ENCODE measurements around the gene AFAP1L2.

Gene AFAP1L2

DNA sequence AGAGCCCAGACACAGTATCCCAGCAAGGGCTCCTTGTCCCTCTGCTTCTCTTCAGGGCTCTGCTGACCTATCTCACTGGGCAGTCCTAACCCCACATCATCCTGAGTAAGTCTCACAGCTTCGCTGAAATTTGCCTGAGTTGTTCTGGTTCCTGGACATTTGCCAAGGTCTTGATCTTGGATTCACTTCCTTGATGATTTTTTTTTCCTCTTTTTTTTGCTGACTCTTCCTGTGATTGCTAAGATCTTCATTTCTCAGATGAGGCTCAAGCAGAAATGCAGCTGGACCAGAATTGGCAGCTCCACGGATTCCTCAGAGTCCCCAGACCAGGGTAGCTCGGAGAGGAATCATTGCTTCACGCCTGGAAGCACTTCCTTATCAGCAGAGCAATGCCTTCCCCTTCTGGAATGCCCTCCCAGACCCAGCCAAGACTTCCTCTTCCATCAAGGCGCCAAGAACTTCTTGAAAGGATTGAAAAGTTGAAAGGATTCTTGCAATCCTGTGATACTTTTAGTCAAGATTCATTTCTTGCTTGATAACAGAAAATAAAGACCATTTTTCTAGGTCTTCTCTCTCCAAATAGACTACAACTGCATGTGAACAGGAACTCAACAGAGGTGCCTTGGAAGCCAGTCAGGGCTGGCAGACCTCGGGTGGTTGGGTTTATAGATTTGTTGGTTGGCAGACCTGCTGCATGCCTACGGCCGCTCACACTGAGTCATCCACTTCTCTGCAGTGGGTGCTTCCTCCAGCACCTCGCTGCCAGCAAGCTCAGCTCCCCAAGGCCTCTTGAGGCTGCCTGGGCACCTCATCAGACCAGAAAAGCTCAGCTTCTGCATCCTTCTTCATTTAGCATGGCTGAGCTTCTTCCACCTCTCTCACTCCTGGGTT lies 8.8 kb upstream of the AFAP1L2 start:
- DNase-seq (ENCODE audit: low read depth), result no peak

DNA sequence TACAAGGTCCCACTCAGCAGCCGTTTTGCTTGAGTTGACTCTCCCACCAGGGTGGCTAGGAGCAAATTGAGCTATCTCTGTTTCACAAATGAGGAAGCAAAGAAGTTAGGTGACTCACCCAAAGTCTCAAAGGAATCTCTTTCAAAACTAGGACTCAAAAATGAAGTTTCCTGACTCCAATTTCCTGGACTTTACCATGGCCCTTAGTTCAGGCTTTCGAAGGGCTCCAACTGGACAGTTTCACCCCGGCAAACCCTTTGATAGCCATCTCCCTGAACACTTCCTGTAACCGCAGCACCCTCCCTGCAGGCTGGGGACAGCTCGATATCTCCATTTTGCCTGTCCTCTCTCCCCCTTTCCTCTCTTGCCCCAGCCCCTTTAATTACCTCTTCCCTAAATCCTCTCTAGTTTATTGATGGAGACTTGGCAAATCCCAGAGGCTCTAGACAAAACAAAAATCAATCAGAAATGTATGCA lies 4.7 kb upstream of the AFAP1L2 start:
- DNase-seq (ENCODE audit: low read depth), result no peak

DNA sequence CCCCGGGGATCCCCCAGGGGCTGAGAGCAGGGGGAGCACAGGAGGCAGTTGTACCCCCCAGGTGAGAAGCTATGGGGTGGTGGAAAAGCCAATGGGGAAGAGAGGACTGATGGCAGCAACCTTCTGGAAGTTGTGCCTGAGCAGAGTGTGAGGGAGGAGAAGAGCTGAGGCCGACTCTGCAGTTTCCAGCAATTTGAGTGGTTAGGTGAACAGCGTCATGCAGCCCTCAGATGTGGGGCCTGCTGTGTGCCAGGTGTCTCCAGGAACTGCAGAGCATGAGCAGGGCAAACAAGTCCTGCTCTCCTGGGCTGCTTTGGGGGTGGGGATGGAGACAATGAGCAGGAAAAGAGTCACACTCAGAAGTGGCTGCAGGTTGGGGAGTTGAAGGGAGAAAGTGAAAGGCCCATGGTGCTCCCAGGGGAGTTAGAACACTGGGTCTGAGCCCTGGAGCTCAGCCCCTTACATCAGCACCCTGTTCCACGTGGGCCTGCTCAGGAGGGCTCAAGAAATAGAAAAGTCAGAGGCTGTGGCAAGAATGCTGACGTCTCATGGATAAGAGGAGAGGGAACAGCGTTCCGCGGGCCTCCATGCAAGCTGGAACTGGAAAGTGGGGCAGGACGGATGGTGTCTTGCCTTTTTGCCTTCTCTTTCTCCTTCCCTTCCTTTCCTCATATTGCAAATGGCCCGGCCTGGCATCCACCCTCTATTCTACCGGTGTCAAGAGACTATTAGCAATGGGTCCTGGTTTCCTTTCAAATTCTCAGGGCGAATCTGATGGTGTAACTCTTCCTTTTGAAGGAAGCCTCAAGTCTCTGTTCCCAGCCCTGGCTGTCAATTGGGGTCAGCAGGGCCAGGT lies 4.0 kb upstream of the AFAP1L2 start:
- no peak for DNase-seq (ENCODE audit: low read depth)

DNA sequence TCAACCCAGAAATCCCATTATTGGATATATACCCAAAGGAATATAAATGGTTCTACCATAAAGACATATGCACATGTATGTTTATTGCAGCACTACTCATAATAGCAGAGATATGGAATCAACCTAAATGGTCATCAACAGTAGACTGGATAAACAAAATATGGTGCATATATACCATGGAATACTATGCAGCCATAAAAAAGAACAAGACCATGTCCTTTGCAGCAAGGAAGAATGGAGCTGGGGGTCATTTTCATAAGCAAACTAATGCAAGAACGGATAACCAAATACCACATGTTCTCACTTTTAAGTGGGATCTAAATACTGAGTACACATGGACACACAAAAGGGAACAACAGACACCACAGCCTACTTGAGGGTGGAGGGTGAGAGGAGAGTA lies 2.2 kb upstream of the AFAP1L2 start:
- DNase-seq (ENCODE audit: low read depth), result no peak

DNA sequence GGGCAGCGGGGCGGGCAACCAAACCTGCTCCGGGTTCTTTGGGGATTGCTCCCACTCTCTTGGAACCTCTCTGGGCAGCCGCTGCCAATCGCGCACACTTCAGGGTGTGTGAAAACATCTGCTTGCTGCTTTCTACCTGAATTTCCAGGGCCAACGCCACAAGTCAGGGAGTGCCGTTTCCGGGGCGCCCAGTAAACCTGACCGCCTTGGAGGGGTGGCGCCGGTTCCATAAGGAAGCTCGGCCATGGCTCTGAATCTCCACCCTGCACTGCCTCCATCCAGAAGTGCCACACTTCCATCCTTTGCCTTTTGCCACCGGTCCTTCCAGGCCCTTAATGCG lies 679 bp upstream of the AFAP1L2 start:
- no peak for DNase-seq (ENCODE audit: low read depth)

DNA sequence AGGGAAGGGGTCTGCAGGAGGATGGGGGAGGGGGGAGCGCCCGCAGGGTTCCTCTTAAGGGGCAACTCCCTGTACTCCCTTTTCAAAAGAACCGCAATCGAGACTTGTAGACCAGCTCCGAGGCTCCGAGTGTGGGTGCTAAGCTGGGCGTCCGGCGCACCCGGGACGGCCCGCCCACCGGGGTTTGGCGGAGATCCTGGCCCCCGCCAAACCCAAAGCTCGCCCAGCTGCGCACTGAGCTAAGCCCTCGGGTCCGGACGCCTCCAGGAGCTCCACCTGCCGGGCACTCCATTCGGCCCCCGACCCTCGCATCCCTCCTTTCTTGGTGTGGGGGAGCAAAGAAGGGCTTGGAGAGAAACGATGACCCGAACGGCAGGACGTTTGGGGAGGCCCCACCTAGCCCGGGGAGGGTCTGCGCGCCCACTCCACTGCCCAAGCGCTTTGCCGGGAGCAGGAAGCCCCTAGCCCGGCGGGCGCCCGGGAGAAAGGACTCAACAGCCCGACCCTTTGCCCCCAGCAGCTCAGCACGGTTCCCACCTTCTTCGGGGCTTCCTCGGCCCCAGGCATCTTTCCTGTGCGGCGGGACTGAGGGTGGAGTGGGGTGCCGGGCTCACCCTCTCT lies 651 bp downstream of the AFAP1L2 start:
- DNase-seq (ENCODE audit: low read depth), result no peak

DNA sequence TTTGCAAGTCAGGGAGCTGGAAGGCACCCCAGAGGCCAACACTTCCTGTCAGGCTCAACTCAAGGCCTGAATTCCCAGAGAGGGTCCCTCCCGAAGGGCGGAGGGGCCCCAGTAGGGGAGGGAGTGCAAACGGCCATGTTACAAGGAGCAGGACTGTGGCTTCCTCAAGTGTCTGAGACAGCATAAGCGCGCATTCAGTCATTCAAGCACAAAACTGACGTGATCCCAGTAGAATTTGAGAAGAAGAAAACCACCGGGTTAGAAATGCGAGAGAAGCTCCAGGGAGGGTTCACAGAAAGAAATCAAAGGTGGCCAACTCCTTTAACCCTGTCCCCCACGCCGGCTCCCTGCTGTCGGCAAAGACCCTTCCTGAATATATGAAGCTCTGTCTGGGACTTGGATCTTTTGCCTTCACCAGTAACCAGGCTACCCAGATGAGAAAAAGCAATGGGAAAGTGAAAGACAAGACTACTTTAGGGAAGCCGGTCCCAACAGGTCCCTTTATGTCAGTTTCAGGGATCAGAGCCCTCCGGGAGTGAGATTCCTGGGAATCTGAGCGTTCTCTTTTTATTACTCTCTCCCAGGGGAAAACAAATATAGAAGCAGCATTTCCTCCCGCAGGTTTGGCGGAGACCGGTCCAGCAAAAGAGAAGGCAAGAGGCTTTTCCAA lies 1.3 kb downstream of the AFAP1L2 start:
- DNase-seq (ENCODE audit: low read depth), result no peak

- DNase-seq (ENCODE audit: low read depth), result no peak
Measured at GRCh38 chr10:114402233-114402632, 2.1 kb downstream of the AFAP1L2 start.

- DNase-seq (ENCODE audit: low read depth), result no peak
Measured at GRCh38 chr10:114401195-114401791, 3.0 kb downstream of the AFAP1L2 start.

DNA sequence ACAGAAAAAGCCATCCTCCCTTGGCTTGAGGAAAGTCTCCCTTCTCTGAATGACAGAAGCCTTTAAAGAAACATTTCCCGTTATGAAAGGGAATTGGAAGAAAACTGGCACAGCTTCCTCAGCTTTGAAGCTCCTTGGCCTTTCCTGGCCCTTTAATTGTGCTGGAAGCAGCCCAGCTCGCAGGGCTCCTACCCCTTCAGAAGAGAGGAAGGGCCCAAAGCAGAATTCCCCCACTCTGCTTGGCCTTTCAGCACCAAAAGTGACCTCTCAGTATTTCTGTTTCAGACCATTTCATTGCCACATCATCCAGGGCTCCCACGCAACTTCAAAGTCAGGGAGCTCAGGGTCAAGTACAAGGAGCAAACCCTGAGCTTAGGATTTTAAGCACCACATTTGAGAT lies 4.2 kb downstream of the AFAP1L2 start:
- DNase-seq (ENCODE audit: low read depth), result no peak

DNA sequence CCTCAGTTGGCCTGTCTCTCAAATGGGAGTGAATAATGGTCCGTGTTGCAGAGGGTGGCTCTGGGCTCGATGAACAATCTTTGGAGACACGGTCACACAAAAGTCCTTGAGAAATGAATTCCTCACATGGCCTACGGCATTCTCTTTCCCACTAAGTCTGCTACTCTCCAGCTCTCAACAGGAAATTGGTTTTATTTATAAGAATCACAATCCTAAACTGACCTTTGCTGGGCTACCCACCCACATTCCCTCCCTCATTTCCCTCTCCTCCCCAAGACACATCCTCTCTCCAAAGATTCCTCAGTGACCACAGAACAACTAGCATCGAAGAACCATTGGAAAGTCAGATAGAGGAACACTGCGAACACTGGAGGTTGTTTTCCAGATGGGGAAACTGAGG lies 4.7 kb downstream of the AFAP1L2 start:
- DNase-seq (ENCODE audit: low read depth), result no peak

DNA sequence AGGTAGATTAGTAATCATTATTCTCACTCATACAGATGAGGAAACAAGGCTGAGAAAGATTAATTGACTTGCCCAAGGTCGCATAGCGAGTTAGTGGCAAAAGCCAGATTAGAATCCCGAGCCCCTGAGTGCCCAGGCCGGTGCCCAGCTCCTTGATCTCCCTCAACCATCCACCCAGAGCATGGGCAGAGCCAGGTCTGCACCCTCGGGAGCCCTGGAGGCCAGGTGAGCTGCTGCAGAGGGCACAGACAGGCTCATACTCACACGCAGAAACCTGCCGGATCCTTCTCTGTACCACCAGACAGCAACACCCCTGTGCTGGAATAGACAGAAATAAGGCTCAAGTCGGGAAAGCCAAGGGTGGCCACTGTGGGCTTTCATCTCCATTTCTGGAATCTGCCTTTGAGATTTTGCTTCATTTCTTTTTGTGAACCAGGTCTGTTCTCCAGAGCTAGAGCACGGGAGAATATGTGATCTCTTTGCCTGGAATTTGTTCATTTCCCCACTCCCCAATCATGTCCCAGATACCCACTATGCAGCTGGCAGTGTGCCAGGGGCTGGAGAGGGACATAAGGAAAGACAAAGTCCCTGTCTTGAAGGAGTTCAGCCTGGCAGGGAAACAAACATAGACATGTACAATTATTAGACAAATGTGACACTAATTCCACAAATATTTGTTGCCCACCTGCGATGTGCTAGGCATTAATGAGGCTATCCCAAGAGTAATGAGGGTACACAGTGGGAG lies 5.5 kb downstream of the AFAP1L2 start:
- DNase-seq (ENCODE audit: low read depth), result no peak

DNA sequence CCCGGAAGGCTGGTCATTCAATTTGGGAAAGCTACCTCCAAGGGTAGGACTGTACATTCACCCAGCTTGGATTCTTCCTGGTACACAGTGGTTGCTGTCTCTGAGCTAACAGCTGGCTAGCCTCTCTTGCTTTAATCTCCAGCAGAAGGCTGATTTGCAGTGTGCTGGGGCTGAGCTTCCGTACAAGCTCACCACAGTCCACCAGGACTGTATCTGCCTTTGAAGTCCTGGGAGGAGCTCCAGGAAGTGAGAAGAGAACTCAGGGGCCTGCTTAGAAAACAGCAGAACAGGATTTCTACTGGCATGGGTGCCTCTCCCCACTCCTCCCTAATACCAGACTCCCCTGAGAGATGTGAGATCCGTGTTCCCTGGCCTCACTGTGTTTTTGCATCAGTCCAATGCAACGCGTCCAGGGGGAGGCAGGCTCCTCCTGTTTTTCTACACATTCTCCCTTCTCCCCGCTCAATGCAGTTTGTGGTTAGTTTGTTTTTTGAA lies 6.6 kb downstream of the AFAP1L2 start:
- DNase-seq (ENCODE audit: low read depth), result no peak

DNA sequence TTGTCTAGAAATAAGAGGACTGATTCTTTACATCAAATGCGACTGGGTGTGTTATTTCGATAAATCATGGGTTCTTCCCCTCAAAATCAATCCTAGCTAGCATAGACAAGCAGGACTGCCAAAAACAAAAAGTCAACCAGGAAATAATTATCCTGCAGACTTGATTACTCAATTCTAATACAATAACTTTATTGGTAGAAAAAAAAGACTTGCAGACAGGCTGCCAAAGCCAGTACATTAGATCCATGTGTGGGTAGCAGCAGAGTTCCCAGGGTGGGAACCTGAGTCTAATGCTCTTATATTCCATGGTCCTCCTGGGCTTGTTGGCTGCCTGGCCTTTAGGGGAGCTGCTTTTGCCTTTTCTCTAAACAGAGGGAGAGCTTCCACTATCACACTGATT lies 7.8 kb downstream of the AFAP1L2 start:
- DNase-seq (ENCODE audit: low read depth), result no peak

- no peak for DNase-seq (ENCODE audit: low read depth)
Measured at GRCh38 chr10:114395366-114396022, 8.8 kb downstream of the AFAP1L2 start.

GRCh38 chr10:114394531-114394930 lies 9.8 kb downstream of the AFAP1L2 start:
- DNase-seq (ENCODE audit: low read depth), result no peak

- DNase-seq (ENCODE audit: low read depth), result no peak
Measured at GRCh38 chr10:114393886-114394285, 10.4 kb downstream of the AFAP1L2 start.

DNA sequence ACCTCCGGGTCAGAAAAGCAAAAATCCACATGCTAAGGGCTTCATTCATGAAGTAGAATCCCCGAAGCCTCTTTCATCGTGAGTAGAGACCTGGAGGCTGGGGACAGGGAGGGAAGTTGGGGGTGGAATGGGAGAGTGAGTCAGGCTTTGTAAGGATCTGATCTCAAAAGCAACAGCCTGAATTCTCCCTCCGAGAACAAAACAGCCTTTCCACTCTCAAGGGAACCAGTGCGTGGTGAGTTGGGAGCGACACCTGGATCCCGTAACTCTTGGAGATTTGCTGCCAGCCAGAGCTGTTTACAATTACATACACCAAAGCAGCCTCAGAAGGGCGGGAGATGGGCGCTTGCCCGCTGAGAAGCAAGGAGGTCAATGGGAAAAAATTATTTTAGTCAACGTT lies 10.8 kb downstream of the AFAP1L2 start:
- DNase-seq (ENCODE audit: low read depth), result no peak

GRCh38 chr10:114392112-114392835 lies 12.0 kb downstream of the AFAP1L2 start:
- DNase-seq (ENCODE audit: low read depth), result no peak

GRCh38 chr10:114391599-114391998 lies 12.7 kb downstream of the AFAP1L2 start:
- DNase-seq (ENCODE audit: low read depth), result no peak
